ENCODE results near the gene EBLN2.

EBLN2 gene

GRCh38 chr3:73072634-73073033 lies 11.2 kb downstream of the EBLN2 start:
- TF ChIP-seq CTCF (IDR thresholded peaks at IDR 0.05; ENCODE audit: low read depth, low read length) = no peak
- H3K4me3 ChIP-seq (ENCODE audit: low read depth, low read length) = no peak overlapping the region

- no peak for TF ChIP-seq CTCF (IDR thresholded peaks at IDR 0.05; ENCODE audit: low read depth, low read length)
- H3K4me3 ChIP-seq (ENCODE audit: low read depth, low read length) = no peak overlapping the region
Observed at GRCh38 chr3:73073091-73073707, 11.7 kb downstream of the EBLN2 start.

GRCh38 chr3:73074781-73075180 lies 13.3 kb downstream of the EBLN2 start:
- no peak overlapping the region for H3K4me3 ChIP-seq (ENCODE audit: low read depth, low read length)
- no peak for TF ChIP-seq CTCF (IDR thresholded peaks at IDR 0.05; ENCODE audit: low read depth, low read length)

- H3K4me3 ChIP-seq (ENCODE audit: low read depth, low read length) = no peak overlapping the region
- no peak for TF ChIP-seq CTCF (IDR thresholded peaks at IDR 0.05; ENCODE audit: low read depth, low read length)
Observed at GRCh38 chr3:73080216-73080966, 18.9 kb downstream of the EBLN2 start.

GRCh38 chr3:73081140-73081539 lies 19.7 kb downstream of the EBLN2 start:
- H3K4me3 ChIP-seq (ENCODE audit: low read depth, low read length) = no peak overlapping the region
- TF ChIP-seq CTCF (IDR thresholded peaks at IDR 0.05; ENCODE audit: low read depth, low read length) = no peak

GRCh38 chr3:73084170-73084569 lies 22.7 kb downstream of the EBLN2 start:
- no peak for TF ChIP-seq CTCF (IDR thresholded peaks at IDR 0.05; ENCODE audit: low read depth, low read length)
- no peak overlapping the region for H3K4me3 ChIP-seq (ENCODE audit: low read depth, low read length)

GRCh38 chr3:73086071-73086494 lies 24.6 kb downstream of the EBLN2 start:
- TF ChIP-seq CTCF (IDR thresholded peaks at IDR 0.05; ENCODE audit: low read depth, low read length) = peak; percentile 48
- peak overlapping the region; percentile 8; the same call in 1 of the 2 replicates for H3K4me3 ChIP-seq (ENCODE audit: low read depth, low read length)

Measured in WI38 (cell line).